Activated T-helper 17 cell treated with anti-CD3 and anti-CD28 coated beads, Interleukin-2, amount 50 U/mL, for 72 hours (primary cell): Measurements from ENCODE around the gene NHLRC4. TPM values are rescaled to one million over a fixed set of nuclear protein-coding genes. Genes with fewer than 3 reads are reported as not detected.

Experiments
- ATAC-seq: fragments of 150-1000 bp; cut with Tn5 transposase; replicated peaks from 2 replicates; pipeline ENCODE4 v1.10.0; 2021; ENCODE audit warnings: mild to moderate bottlenecking, moderate library complexity
- H3K27ac Mint-ChIP-seq: one replicate; pipeline ENCODE4 v1.8.0; 2022; ENCODE audit warnings: mixed read lengths
- H3K27me3 Mint-ChIP-seq: one replicate; pipeline ENCODE4 v1.8.0; 2022; ENCODE audit warnings: mixed read lengths
- H3K36me3 Mint-ChIP-seq: one replicate; pipeline ENCODE4 v1.8.0; 2022; ENCODE audit warnings: low read depth, mild to moderate bottlenecking, mixed read lengths
- H3K4me1 Mint-ChIP-seq: one replicate; pipeline ENCODE4 v1.8.0; 2022; ENCODE audit warnings: mixed read lengths
- H3K4me3 Mint-ChIP-seq: one replicate; pipeline ENCODE4 v1.8.0; 2022; ENCODE audit warnings: mild to moderate bottlenecking, mixed read lengths
- H3K9me3 Mint-ChIP-seq: one replicate; pipeline ENCODE4 v1.8.0; 2022; ENCODE audit warnings: mixed read lengths
- total RNA-seq, 2 donors: library from RNA; stranded (reverse); gene quantifications; one replicate each; pipeline ENCODE4 v1.2.3, GENCODE V29; 2022

NHLRC4 gene
- total RNA-seq, 2 donors from 2014 or later: 0.80 to 1.1 TPM

DNA sequence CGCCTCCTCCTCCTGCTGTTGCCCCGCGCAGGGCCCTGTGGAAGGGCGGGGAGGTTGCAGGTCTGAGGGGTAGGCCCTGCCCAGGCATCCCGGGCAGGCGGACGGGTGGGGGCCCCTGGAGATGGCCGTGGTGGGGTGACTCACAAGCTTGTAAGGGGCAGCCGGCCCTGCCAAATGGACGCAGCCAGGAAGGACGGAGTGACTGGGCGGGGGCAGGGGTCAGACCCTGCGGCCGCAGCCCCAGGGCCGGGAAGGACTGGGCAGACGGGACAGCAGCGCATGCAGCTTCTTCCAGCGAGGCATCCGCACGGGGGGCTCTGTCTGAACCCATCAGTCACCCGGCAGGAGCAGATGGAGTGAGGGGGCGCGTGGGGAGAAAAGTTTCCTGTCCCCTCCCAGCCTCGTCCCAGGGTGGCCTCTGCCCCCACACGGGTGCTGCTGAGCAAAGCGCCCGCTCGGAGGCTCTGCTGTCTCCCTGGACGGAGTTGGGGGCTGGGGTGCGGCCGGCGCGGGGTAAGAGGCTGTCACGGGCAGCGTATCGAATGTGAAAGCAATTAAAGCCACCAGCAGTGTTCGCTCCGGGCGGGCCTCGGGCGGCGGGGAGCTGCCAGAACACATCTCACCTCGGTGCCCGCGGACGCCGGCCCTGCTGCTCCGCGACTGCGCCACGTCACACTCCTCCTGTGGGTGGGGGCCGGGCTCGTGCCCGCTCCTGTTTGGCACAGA lies 12.0 kb upstream of the NHLRC4 start:
- Mint-ChIP-seq H3K36me3 (peaks cover 5% of the 10 kb centered on the region), H3K27me3 (no peaks in the 10 kb centered on the region), H3K4me3 (no peak overlapping the region), H3K9me3 (no peaks in the 10 kb centered on the region), H3K27ac (no peak overlapping the region), H3K4me1 (no peaks in the 10 kb centered on the region)
- ATAC-seq: no peak

DNA sequence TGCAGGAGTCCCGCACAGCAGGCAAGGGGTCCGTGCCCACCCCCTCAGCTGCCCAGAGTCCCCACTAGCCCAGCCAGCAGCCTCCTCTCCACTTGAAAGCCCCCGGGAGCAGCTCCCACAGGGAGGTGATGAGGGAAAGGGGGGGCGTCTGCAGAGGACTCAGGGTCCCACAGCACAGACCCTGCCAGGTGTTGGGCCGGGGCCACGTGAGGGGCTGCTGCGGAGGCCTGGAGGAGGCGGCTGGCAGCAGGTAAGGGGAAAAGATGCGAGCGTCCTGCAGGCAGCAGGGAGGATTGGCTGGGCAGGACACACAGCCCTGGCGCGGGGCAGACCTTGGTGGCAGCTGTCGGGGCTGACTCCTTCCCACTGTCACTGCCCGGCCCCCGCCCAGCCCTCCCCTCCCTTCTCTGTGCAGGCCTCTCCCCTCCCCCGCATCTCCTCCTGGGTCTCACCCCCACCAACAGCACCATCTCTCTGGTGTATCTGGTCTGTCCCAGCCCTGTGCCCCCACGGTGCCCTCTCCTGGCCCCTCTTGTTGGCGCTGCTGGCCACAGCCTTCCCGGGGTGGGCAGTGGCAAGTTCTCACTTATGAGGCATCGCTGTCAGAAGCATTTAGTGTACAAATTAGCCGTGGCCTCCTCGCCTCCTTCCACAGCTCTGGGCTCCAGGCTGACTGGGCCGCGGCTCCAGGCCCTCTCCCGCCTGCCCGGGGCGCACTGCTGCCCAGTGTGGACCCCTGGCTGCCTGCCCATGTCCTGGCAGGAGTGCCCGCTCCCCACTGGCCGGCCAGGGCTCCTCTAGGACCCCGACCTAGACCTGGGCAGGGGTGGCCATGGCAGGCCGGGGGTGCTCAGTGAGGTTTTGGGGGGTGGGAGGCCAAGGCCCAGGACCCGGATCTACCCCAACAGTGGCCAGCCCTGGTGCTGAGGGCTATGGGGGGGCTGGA lies 11.0 kb upstream of the NHLRC4 start:
- Mint-ChIP-seq H3K27me3 (no peaks in the 10 kb centered on the region), H3K4me1 (no peaks in the 10 kb centered on the region), H3K36me3 (peaks cover 5% of the 10 kb centered on the region), H3K9me3 (no peaks in the 10 kb centered on the region), H3K27ac (no peak overlapping the region), H3K4me3 (no peak overlapping the region)
- ATAC-seq: no peak

DNA sequence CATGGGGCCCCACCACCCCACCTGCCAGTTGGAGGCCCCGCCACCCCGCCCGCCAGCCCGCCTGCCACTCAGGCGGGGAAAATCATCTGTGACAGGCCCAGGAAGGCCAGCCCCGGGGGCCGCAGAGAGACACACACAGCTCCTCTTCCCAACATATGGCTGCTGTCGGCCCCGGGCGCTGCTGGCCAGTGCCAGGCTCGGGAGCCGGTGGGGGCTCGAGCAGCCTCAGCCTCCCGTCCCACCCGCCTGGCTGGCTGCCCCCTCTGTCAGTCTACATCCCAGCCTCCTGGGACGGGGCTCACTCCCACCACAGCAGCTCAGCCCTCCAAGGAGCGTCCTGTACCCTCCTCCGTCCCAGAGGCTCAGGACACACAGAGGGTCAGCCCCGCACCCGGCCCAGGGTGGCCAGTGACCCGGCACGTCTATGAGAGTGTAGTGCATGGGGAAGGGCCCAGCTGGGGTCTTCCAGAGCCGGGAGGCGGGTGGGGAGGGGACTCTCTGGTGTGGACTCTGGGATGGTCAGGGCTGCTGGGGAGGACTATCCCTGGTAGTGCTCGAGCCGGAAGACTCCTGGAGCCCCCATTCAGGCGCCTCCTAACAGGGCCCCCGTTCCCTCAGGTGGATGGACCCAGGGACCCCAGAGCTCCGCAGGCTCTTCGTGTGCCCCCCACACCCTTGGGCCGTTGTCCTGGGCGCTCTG lies 10.2 kb upstream of the NHLRC4 start:
- Mint-ChIP-seq H3K4me3 (no peak overlapping the region), H3K27me3 (no peaks in the 10 kb centered on the region), H3K4me1 (no peaks in the 10 kb centered on the region), H3K36me3 (peaks cover 5% of the 10 kb centered on the region), H3K27ac (no peak overlapping the region), H3K9me3 (no peaks in the 10 kb centered on the region)
- no peak for ATAC-seq

DNA sequence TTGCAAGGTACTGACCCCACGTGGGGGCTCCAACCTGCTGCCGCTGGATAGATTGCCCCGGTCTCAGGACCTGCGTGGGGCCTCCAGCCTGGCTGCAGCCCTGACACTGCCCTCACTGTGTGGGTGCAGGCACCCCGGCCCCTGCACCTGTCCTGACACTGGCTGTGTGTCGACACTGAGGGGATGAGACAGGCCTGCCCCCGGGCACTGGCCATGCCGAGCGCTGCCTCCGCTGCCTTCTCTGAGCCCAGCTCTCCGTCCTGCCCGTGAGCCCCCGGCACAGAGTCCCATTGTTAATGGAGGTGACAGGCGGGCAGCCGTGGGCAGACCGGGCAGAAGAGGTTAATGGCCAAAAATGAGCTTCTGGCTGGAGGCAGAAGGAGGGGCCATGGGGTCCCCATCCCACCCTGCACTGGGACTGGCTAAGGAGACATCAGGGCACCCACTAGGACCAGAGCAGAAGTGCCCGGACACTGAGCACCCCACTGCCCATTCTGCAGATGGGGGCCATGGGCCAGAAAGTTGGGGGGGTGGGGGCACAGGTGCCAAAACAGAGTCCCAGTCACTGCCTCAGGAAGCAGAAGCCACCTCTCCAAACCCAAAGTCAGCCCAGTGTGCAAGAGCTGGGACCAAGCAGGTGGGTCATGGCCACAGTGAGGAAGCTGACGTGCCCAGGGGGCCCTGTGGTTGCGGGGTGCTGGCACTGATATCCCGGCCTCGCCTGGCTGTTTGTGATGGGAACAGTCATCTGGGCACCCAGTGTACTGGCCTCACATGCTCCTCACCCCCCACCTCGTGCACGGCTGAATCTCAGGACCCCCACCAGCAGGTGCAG lies 9.1 kb upstream of the NHLRC4 start:
- Mint-ChIP-seq H3K36me3 (peaks cover 5% of the 10 kb centered on the region), H3K9me3 (no peaks in the 10 kb centered on the region), H3K27me3 (no peaks in the 10 kb centered on the region), H3K4me3 (no peak overlapping the region), H3K27ac (no peak overlapping the region), H3K4me1 (no peaks in the 10 kb centered on the region)
- ATAC-seq: no peak

DNA sequence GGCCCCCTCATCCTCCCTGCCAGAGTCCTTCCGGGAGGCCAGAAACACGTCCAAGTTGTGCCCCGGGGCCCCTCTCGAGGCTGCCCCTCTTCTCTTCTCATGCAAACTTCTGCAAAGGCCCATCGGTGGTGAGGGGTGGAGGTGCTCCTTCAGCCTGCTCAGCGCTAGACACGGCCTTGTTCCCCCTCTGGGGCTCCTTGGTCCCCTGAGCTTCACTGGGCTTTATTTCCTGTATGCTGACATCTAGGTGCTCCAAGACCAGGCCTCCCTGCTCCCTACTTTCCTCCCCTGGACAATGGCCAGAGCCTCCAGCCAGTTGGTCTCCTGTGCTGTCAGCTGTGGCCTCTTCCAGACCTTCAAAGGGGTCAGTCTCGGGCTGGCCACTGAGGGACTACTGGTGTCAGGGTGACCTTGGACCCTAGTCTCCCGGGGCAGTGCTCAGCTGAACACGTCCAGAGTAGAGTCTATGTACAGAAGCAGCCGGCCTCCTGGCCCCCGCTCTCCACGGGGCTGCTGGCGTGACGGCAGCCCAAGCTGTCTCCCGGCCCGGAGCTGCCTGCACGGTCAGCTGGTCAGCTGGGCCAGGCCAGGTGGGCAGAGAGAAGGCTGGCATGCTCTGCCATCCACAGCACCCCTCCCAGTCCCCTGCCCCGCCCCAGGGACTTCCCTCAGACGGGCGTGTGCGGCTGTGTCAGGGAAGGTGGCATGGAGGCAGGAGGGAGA lies 8.3 kb upstream of the NHLRC4 start:
- Mint-ChIP-seq H3K36me3 (peaks cover 5% of the 10 kb centered on the region), H3K9me3 (no peaks in the 10 kb centered on the region), H3K4me3 (no peak overlapping the region), H3K27ac (no peak overlapping the region), H3K27me3 (no peaks in the 10 kb centered on the region), H3K4me1 (no peaks in the 10 kb centered on the region)
- no peak for ATAC-seq

DNA sequence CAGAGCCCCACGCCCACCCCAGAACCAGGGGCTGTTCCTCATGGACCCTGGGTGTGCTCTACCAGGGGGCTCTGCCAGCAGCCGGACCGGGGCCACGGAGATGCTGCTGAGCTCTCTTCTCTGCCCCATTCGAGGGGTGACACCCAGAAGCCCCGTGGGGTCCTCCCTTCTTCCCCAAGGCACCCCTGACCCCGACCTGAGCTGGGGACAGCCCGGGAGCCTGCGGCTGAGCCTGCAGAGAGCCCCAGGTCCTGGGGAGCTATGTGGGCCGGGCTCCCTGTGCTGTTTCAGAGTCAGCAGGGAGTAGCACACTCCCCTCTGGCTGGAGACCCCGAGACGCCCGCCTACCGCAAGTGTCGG lies 7.8 kb upstream of the NHLRC4 start:
- no peaks in the 10 kb centered on the region for H3K9me3 Mint-ChIP-seq
- H3K27me3 Mint-ChIP-seq: no peaks in the 10 kb centered on the region
- no peaks in the 10 kb centered on the region for H3K4me1 Mint-ChIP-seq
- H3K36me3 Mint-ChIP-seq: peaks cover 5% of the 10 kb centered on the region
- no peak overlapping the region for H3K4me3 Mint-ChIP-seq
- no peak for ATAC-seq
- no peak overlapping the region for H3K27ac Mint-ChIP-seq

DNA sequence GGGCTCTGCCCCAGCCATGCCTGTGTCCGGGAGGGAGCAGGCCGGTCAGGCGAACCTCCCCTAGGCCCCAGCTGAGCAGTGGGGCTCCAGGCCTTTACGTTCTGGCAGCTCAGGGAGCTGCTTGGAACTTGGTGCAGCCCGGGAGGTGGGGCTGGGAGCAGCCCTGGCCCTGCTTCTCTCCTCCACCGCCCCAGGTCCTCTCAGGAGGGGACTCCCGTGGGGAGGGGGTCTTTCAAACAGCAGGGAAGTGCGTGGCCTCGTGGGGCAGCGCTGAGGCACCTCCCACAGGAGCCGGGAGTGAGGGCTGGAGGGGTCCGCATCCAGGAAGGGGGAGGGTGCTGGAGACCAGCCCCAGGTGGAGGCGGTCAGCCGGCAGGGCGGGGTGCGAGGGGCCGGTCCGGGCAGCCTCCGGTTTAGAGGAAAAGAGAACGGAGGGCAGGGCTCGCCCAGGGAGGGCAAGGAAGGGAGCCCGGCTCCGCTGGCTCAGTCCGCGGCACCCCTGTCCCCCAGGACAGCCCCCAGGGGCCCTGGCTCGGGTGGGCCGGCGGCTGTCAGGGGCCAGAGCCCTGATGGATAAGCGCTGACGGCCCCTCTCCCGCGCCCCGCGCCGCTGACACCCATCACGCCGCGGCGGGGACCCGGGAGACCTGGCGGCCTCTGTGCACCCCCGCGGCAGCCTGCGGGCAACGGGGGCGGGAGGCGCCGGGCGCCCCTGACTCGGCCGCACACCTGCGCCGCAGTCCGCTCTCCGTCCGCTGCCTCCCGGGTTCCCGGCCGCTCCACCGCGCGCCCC lies 7.2 kb upstream of the NHLRC4 start:
- Mint-ChIP-seq H3K27me3 (no peaks in the 10 kb centered on the region), H3K4me1 (no peaks in the 10 kb centered on the region), H3K27ac (no peak overlapping the region), H3K9me3 (no peaks in the 10 kb centered on the region), H3K36me3 (peaks cover under 1% of the 10 kb centered on the region), H3K4me3 (no peak overlapping the region)
- ATAC-seq: no peak

- H3K4me1 Mint-ChIP-seq: no peaks in the 10 kb centered on the region
- no peak for ATAC-seq
- H3K36me3 Mint-ChIP-seq: no peaks in the 10 kb centered on the region
- no peaks in the 10 kb centered on the region for H3K9me3 Mint-ChIP-seq
- H3K4me3 Mint-ChIP-seq: no peak within 1 kb of the TSS
- H3K27ac Mint-ChIP-seq: no peak within 1 kb of the TSS
- no peaks in the 10 kb centered on the region for H3K27me3 Mint-ChIP-seq
Observed at GRCh38 chr16:560204-560700, 6.6 kb upstream of the NHLRC4 start, which contains the start of gene PRR35. PRR35 (plus strand) TSS chr16:560394; CDS start chr16:563295, 2,901 bp downstream.

DNA sequence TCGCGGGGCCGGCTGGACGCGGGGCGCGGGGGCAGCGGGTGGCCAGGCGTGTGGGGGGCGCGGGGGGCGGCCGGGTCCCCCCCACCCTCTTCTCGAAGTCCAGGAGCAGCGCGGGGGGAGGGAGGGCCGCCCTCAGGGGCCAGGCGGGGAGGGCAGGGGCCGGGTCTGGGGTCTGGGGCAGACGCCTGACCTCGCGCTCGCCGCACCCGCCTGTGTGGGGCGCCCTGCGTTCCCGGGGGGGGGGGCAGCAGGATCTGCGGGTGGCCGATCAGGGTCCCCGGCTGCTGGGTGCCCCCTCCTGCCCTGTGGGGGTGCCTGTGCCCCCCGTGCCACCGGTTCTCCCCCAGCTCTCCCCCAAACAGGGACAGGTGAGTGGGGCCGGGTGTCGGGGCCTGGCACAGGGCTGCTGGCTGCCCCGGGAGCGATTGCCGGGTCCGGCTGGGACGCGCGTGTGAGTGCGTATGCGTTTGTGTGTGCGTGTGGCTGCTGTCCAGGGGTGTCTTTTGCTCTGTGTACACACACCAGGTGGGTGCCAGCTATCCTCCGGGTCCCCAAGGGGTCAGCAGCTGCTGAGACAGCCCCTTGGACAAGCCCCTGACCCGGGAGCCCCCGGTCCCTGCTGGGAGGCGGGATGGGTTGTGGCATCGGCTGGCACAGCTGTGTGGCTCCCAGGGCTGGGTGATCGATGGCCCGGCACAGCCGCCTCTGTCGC lies 5.9 kb upstream of the NHLRC4 start:
- no peaks in the 10 kb centered on the region for H3K9me3 Mint-ChIP-seq
- no peak for ATAC-seq

DNA sequence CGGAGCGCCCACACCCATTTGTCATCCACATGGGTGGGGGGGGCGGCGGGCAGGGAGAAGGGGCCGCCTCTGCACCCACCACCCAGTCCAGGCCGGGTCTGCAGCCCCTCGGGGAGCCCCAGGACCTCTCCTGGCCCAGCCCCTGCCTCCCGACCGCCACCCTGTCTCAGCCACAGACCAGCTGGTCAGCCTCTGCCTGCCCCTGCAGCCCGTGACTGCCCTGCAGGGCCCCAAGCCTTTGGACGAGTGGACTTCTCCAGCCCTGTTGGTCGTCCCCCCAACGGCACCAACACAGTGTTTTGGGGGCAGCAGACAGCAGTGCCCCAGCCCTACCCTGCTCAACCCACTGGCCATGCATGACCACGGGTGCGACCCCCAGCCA lies 5.4 kb upstream of the NHLRC4 start:
- Mint-ChIP-seq H3K4me3 (no peak overlapping the region), H3K4me1 (no peaks in the 10 kb centered on the region), H3K9me3 (no peaks in the 10 kb centered on the region), H3K27ac (no peak overlapping the region), H3K36me3 (no peaks in the 10 kb centered on the region), H3K27me3 (no peaks in the 10 kb centered on the region)
- ATAC-seq: no peak

More for the DNA sequence above, 5.9 kb upstream of the NHLRC4 start:
- no peaks in the 10 kb centered on the region for H3K4me1 Mint-ChIP-seq
- no peak overlapping the region for H3K4me3 Mint-ChIP-seq
- no peak overlapping the region for H3K27ac Mint-ChIP-seq
- H3K27me3 Mint-ChIP-seq: no peaks in the 10 kb centered on the region
- no peaks in the 10 kb centered on the region for H3K36me3 Mint-ChIP-seq

GRCh38 chr16:561957-562938 lies 4.6 kb upstream of the NHLRC4 start:
- H3K36me3 Mint-ChIP-seq: no peaks in the 10 kb centered on the region
- H3K27me3 Mint-ChIP-seq: no peaks in the 10 kb centered on the region
- no peak overlapping the region for H3K4me3 Mint-ChIP-seq
- peaks cover 7% of the 10 kb centered on the region for H3K4me1 Mint-ChIP-seq
- ATAC-seq: no peak
- no peaks in the 10 kb centered on the region for H3K9me3 Mint-ChIP-seq
- H3K27ac Mint-ChIP-seq: no peak overlapping the region
